ENCODE measurements around the gene CNTNAP2.

CNTNAP2 gene

GRCh38 chr7:147909431-147910148 lies 1793.0 kb downstream of the CNTNAP2 start:
- Histone ChIP-seq H3K4me3 (ENCODE audit: low read depth, low read length) (no peak overlapping the region), H3K27me3 (no peaks in the 10 kb centered on the region), H3K4me1 (no peaks in the 10 kb centered on the region; the same call in 1 of the 2 replicates), H3K9me3 (no peaks in the 10 kb centered on the region), H3K36me3 (no peaks in the 10 kb centered on the region)
- TF ChIP-seq, protein P1, sequence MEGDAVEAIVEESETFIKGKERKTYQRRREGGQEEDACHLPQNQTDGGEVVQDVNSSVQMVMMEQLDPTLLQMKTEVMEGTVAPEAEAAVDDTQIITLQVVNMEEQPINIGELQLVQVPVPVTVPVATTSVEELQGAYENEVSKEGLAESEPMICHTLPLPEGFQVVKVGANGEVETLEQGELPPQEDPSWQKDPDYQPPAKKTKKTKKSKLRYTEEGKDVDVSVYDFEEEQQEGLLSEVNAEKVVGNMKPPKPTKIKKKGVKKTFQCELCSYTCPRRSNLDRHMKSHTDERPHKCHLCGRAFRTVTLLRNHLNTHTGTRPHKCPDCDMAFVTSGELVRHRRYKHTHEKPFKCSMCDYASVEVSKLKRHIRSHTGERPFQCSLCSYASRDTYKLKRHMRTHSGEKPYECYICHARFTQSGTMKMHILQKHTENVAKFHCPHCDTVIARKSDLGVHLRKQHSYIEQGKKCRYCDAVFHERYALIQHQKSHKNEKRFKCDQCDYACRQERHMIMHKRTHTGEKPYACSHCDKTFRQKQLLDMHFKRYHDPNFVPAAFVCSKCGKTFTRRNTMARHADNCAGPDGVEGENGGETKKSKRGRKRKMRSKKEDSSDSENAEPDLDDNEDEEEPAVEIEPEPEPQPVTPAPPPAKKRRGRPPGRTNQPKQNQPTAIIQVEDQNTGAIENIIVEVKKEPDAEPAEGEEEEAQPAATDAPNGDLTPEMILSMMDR (IDR thresholded peaks at IDR 0.05; ENCODE audit: low read depth, low read length): no peak
- DNase-seq: no peak

GRCh38 chr7:147911201-147911601 lies 1794.6 kb downstream of the CNTNAP2 start:
- TF ChIP-seq, protein P1 (IDR thresholded peaks at IDR 0.05; ENCODE audit: low read depth, low read length): no peak
- DNase-seq: no peak
- Histone ChIP-seq H3K27me3 (no peaks in the 10 kb centered on the region), H3K4me3 (ENCODE audit: low read depth, low read length) (no peak overlapping the region), H3K4me1 (no peaks in the 10 kb centered on the region; the same call in 1 of the 2 replicates), H3K36me3 (no peaks in the 10 kb centered on the region), H3K9me3 (no peaks in the 10 kb centered on the region)

DNA sequence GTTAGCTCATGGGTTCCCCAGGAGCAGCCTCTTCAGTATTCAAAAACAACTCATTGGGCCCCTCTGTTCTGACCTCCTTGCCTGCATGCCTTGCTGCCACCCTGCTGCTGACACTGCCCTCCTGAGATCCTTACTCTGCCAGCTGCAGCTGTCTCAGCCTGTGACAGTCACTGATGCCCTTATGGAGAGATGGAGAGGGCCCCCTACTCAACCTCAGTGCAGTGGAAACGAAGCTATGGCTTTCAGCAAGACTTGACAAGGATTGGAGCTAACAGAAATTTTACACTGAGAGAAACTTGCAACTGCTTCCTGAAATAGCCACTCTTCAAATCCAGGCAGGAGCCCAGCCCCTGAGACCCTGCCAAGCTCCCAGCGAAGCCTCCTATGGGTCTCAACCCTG lies 1795.7 kb downstream of the CNTNAP2 start:
- Histone ChIP-seq H3K36me3 (no peaks in the 10 kb centered on the region), H3K4me3 (ENCODE audit: low read depth, low read length) (no peak overlapping the region), H3K9me3 (no peaks in the 10 kb centered on the region), H3K27me3 (no peaks in the 10 kb centered on the region), H3K4me1 (no peaks in the 10 kb centered on the region; the same call in 1 of the 2 replicates)
- TF ChIP-seq, protein P1 (IDR thresholded peaks at IDR 0.05; ENCODE audit: low read depth, low read length): no peak
- DNase-seq: no peak

GRCh38 chr7:147912946-147913638 lies 1796.5 kb downstream of the CNTNAP2 start:
- Histone ChIP-seq H3K27me3 (no peaks in the 10 kb centered on the region), H3K36me3 (no peaks in the 10 kb centered on the region), H3K4me3 (ENCODE audit: low read depth, low read length) (no peak overlapping the region), H3K9me3 (no peaks in the 10 kb centered on the region), H3K4me1 (no peaks in the 10 kb centered on the region; the same call in 1 of the 2 replicates)
- TF ChIP-seq, protein P1 (IDR thresholded peaks at IDR 0.05; ENCODE audit: low read depth, low read length): no peak
- DNase-seq: no peak

- Histone ChIP-seq H3K4me3 (ENCODE audit: low read depth, low read length) (no peak overlapping the region), H3K9me3 (no peaks in the 10 kb centered on the region), H3K36me3 (no peaks in the 10 kb centered on the region), H3K4me1 (no peaks in the 10 kb centered on the region; the same call in 1 of the 2 replicates), H3K27me3 (no peaks in the 10 kb centered on the region)
- no peak for DNase-seq
- TF ChIP-seq, protein P1 (IDR thresholded peaks at IDR 0.05; ENCODE audit: low read depth, low read length): no peak
Observed at GRCh38 chr7:147915781-147916180, 1799.2 kb downstream of the CNTNAP2 start.

- Histone ChIP-seq H3K27me3 (no peaks in the 10 kb centered on the region), H3K4me1 (no peaks in the 10 kb centered on the region), H3K36me3 (no peaks in the 10 kb centered on the region), H3K4me3 (ENCODE audit: low read depth, low read length) (no peak overlapping the region), H3K9me3 (no peaks in the 10 kb centered on the region)
- no peak for DNase-seq
- TF ChIP-seq, protein P1 (IDR thresholded peaks at IDR 0.05; ENCODE audit: low read depth, low read length): no peak
Observed at GRCh38 chr7:147916573-147916972, 1800.0 kb downstream of the CNTNAP2 start.
